Liver (tissue), 9 donors: ENCODE measurements around the gene EXT2. TPM values are rescaled to one million over a fixed set of nuclear protein-coding genes. Genes with fewer than 3 reads are reported as not detected.

Experiments used
- DNase-seq: peaks from one replicate; pipeline ENCODE4 v3.0.0-alpha.2; 2017; ENCODE audit warnings: low spot score
- H3K27ac ChIP-seq, 2 donors: one replicate each; pipeline ENCODE4 v1.7.0; 2013; ENCODE audit warnings: inconsistent platforms in 2 of 2, low read length in 2 of 2, control low read depth in 1 of 2, low read depth in 1 of 2, mild to moderate bottlenecking in 1 of 2
- H3K27me3 ChIP-seq, 4 donors: one replicate each; pipeline versions ENCODE4 v1.6.1 to v1.7.0; 2013; ENCODE audit warnings: low read length in 3 of 4, inconsistent platforms in 1 of 4, mild to moderate bottlenecking in 1 of 4, moderate library complexity in 1 of 4; ENCODE audit not compliant: control insufficient read depth in 4 of 4, insufficient read depth in 4 of 4
- H3K36me3 ChIP-seq, 4 donors: one replicate each; pipeline versions ENCODE4 v1.6.1 to v1.7.0; 2013; ENCODE audit warnings: low read length in 3 of 4, mild to moderate bottlenecking in 3 of 4, low read depth in 1 of 4, moderate library complexity in 1 of 4; ENCODE audit not compliant: control insufficient read depth in 4 of 4, insufficient read depth in 3 of 4
- H3K4me1 ChIP-seq, 4 donors: one replicate each; pipeline versions ENCODE4 v1.6.1 to v1.7.0; 2013; ENCODE audit warnings: low read length in 3 of 4, mild to moderate bottlenecking in 3 of 4, moderate library complexity in 1 of 4; ENCODE audit not compliant: control insufficient read depth in 4 of 4, insufficient read depth in 4 of 4
- H3K4me3 ChIP-seq, 3 donors: one replicate each; pipeline versions ENCODE4 v1.6.1 to v1.7.0; 2013; ENCODE audit warnings: low read length in 3 of 3, control low read depth in 1 of 3, low read depth in 1 of 3, mild to moderate bottlenecking in 1 of 3
- H3K9ac ChIP-seq, 2 donors: one replicate each; pipeline ENCODE4 v1.7.0; 2013; ENCODE audit warnings: low read length in 2 of 2, mild to moderate bottlenecking in 2 of 2, moderate library complexity in 2 of 2, control low read depth in 1 of 2, low read depth in 1 of 2
- H3K9me3 ChIP-seq, 4 donors: one replicate each; pipeline versions ENCODE4 v1.6.1 to v1.7.0; 2013; ENCODE audit warnings: low read length in 3 of 4; ENCODE audit not compliant: control insufficient read depth in 4 of 4
- EGR1 ChIP-seq, 2 donors: IDR thresholded peaks; 2 replicates each; pipeline ENCODE4 v1.6.1; 2016 to 2018; ENCODE audit warnings: antibody characterized with exemption in 2 of 2, low read depth in 2 of 2
- FOXA1 ChIP-seq: IDR thresholded peaks from 2 replicates; pipeline ENCODE4 v1.6.1; 2016; ENCODE audit warnings: antibody characterized with exemption
- GABPA ChIP-seq, 2 donors: IDR thresholded peaks in 1 of 2; conservative IDR thresholded peaks in 1 of 2; 2 replicates each; pipeline ENCODE4 v1.6.1; 2016; ENCODE audit warnings: antibody characterized with exemption in 2 of 2, mild to moderate bottlenecking in 1 of 2, moderate library complexity in 1 of 2
- HNF4A ChIP-seq, 2 donors: conservative IDR thresholded peaks; 2 replicates each; pipeline ENCODE4 v1.6.1; 2016; ENCODE audit warnings: antibody characterized with exemption in 2 of 2, mild to moderate bottlenecking in 2 of 2
- JUND ChIP-seq, 2 donors: IDR thresholded peaks; 2 replicates each; pipeline ENCODE4 v1.6.1; 2016; ENCODE audit warnings: antibody characterized with exemption in 2 of 2
- NR2F2 ChIP-seq: IDR thresholded peaks from 2 replicates; pipeline ENCODE4 v1.6.1; 2016; ENCODE audit warnings: antibody characterized with exemption
- RAD21 ChIP-seq, 2 donors: IDR thresholded peaks; 2 replicates each; pipeline ENCODE4 v1.6.1; 2016; ENCODE audit warnings: antibody characterized with exemption in 2 of 2, mild to moderate bottlenecking in 2 of 2
- SP1 ChIP-seq: IDR thresholded peaks from 2 replicates; pipeline ENCODE4 v1.6.1; 2018; ENCODE audit warnings: antibody characterized with exemption, mild to moderate bottlenecking
- TAF1 ChIP-seq: conservative IDR thresholded peaks from 2 replicates; pipeline ENCODE4 v1.6.1; 2016; ENCODE audit warnings: antibody characterized with exemption, mild to moderate bottlenecking
- WGBS: extraction: QIAGEN DNeasy Blood & Tissue Kit; methylation state at CpG from one replicate; pipeline ENCODE4 v1.1.7; 2013; 5-methylcytosine and 5-hydroxymethylcytosine counted together
- polyA plus RNA-seq, 2 donors: library from polyadenylated mRNA; stranded (reverse) in 1 of 2; unstranded in 1 of 2; fragments of 200-250 nt in 1 of 2; fragments of >200 nt in 1 of 2; fragmentation: Nextera tagmentation in 1 of 2; extraction: Ambion mirVana in 1 of 2; gene quantifications; one replicate each; pipeline versions ENCODE4 v1.2.1 to v1.2.3, GENCODE V29; 2013 to 2015
- total RNA-seq, 2 donors: library from RNA; depleted of rRNA; stranded (reverse); fragments of >200 nt; gene quantifications; one replicate each; pipeline ENCODE4 v1.2.3, GENCODE V29; 2014
- TF ChIP-seq, protein P1 (sequence below): IDR thresholded peaks from 2 replicates; pipeline ENCODE4 v1.6.1; 2016; ENCODE audit warnings: antibody characterized with exemption, mild to moderate bottlenecking
- TF ChIP-seq, protein P2 (sequence below): IDR thresholded peaks from 2 replicates; pipeline ENCODE4 v1.6.1; 2016; ENCODE audit warnings: antibody characterized with exemption
- TF ChIP-seq, protein P3 (sequence below): IDR thresholded peaks from 2 replicates; pipeline ENCODE4 v1.6.1; 2016; ENCODE audit warnings: antibody characterized with exemption
- donor health status: healthy.
- donor health status: healthy.
- donor health status: healthy.
- donor health status: healthy.
- donor health status: healthy.

EXT2 gene
- total and polyA plus RNA-seq, 4 donors = 8.4 to 36.1 (median 29.8) TPM

DNA sequence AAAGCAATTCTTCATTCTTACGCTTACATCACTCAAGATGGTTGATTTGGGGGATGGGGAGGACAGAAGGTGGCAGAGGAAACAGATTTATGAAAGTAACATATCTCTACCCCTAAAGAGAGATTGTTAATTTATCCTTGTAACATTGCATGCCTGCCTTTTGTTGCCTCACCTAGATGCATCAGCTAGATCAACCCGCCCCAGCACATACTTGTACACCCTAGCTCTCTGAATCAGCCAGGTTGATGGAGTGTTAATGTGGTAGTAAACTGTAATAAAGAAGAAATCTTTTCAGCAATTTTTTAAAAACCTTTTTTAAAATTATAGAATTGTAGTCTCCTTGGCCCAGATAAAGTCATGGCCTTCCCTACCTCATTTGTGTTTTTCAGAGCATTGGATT lies 51.5 kb downstream of the EXT2 start (continued):
- TF ChIP-seq, protein P1, sequence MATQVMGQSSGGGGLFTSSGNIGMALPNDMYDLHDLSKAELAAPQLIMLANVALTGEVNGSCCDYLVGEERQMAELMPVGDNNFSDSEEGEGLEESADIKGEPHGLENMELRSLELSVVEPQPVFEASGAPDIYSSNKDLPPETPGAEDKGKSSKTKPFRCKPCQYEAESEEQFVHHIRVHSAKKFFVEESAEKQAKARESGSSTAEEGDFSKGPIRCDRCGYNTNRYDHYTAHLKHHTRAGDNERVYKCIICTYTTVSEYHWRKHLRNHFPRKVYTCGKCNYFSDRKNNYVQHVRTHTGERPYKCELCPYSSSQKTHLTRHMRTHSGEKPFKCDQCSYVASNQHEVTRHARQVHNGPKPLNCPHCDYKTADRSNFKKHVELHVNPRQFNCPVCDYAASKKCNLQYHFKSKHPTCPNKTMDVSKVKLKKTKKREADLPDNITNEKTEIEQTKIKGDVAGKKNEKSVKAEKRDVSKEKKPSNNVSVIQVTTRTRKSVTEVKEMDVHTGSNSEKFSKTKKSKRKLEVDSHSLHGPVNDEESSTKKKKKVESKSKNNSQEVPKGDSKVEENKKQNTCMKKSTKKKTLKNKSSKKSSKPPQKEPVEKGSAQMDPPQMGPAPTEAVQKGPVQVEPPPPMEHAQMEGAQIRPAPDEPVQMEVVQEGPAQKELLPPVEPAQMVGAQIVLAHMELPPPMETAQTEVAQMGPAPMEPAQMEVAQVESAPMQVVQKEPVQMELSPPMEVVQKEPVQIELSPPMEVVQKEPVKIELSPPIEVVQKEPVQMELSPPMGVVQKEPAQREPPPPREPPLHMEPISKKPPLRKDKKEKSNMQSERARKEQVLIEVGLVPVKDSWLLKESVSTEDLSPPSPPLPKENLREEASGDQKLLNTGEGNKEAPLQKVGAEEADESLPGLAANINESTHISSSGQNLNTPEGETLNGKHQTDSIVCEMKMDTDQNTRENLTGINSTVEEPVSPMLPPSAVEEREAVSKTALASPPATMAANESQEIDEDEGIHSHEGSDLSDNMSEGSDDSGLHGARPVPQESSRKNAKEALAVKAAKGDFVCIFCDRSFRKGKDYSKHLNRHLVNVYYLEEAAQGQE = no peak
- no peak for TF ChIP-seq HNF4A (conservative IDR thresholded peaks at IDR 0.05)

DNA sequence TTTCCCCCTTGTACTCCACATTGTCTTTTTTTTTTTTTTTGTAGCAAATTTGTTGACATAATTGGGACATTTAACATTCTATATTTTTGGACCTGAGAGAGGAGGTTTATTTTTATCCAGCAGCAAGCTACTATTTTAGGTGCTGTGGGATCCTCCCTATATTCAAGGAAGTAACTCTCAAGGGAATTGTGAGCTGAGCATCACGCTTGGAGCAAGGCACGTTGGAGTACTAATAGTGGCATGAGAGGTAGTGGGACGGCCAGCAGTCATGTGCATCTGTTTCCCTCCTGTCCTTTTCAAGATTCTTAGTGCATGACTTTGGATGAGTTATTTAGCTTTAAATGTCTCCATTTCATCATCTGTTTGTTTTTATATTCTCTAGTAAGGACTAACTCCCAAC lies 52.3 kb downstream of the EXT2 start:
- Histone ChIP-seq H3K9me3 (no peaks in the 10 kb centered on the region), H3K27me3 (no peaks in the 10 kb centered on the region), H3K4me1 (peaks cover 0 to 3% (median 0%) of the 10 kb centered on the region in 4 donors), H3K27ac (no peak overlapping the region), H3K4me3 (no peak overlapping the region), H3K36me3 (peaks cover 0 to 7% (median 3%) of the 10 kb centered on the region in 4 donors), H3K9ac (no peak overlapping the region)
- no peak for TF ChIP-seq GABPA (IDR thresholded peaks at IDR 0.05 in 1 of 2, conservative IDR thresholded peaks at IDR 0.05 in 1 of 2)
- DNase-seq = no peak
- 99% methylated on average over 3 of the region's 3 CpGs for WGBS

DNA sequence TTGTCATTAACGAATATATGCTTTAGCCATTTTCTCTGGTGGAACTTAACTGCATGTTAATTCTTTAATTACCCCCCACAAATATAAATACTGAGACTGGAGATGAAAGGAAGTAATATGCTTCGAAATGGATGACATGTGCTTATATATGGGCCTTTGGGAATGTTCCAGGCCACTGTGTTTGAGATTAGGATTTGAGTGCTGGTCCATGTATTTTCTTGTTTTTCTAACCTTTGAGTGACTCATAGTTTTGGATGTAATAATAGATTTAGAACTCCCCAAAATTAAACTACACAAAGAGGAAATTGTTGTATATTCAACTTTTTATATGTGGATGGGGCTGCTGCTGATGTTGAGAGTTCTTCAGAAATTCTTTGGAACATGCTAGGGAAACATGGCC lies 54.2 kb downstream of the EXT2 start:
- WGBS = 93% methylated on average over 2 of the region's 2 CpGs
- Histone ChIP-seq H3K4me3 (no peak overlapping the region), H3K9me3 (no peaks in the 10 kb centered on the region), H3K4me1 (no peaks in the 10 kb centered on the region), H3K36me3 (peaks cover 0 to 3% (median 1%) of the 10 kb centered on the region in 4 donors), H3K27me3 (no peaks in the 10 kb centered on the region), H3K27ac (no peak overlapping the region), H3K9ac (no peak overlapping the region)
- TF ChIP-seq EGR1 (IDR thresholded peaks at IDR 0.05; ENCODE audit: low read depth in 2 of 2) = no peak
- no peak for TF ChIP-seq NR2F2
- no peak for TF ChIP-seq FOXA1
- no peak for TF ChIP-seq RAD21 (IDR thresholded peaks at IDR 0.05)
- TF ChIP-seq GABPA (IDR thresholded peaks at IDR 0.05 in 1 of 2, conservative IDR thresholded peaks at IDR 0.05 in 1 of 2) = no peak
- TF ChIP-seq TAF1 = no peak
- TF ChIP-seq, protein P2, sequence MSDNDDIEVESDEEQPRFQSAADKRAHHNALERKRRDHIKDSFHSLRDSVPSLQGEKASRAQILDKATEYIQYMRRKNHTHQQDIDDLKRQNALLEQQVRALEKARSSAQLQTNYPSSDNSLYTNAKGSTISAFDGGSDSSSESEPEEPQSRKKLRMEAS = no peak
- TF ChIP-seq SP1 = no peak
- TF ChIP-seq, protein P3, sequence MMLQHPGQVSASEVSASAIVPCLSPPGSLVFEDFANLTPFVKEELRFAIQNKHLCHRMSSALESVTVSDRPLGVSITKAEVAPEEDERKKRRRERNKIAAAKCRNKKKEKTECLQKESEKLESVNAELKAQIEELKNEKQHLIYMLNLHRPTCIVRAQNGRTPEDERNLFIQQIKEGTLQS = no peak
- no peak for TF ChIP-seq JUND (IDR thresholded peaks at IDR 0.05)
- TF ChIP-seq, protein P1 = no peak
- DNase-seq = no peak
